Fibroblast of the aortic adventitia (primary cell): ENCODE data around the gene ALCAM. TPM values are rescaled to one million over a fixed set of nuclear protein-coding genes. Genes with fewer than 3 reads are reported as not detected.
"Not testable (repeated sequence)": the region's sequence is repeated elsewhere in the genome, so short reads cannot be mapped to it uniquely, and the experiment has no call there.

ENCODE experiments used
- DNase-seq: peaks from one replicate; pipeline ENCODE4 v3.0.0-alpha.2; 2010; ENCODE audit warnings: low read depth
- H3K4me3 ChIP-seq: 2 replicates; pipeline ENCODE4 v1.5.1; 2011; ENCODE audit warnings: low read depth, mild to moderate bottlenecking, control low read depth, low read length, moderate library complexity
- CTCF ChIP-seq: IDR thresholded peaks from 2 replicates; pipeline ENCODE4 v1.5.1; 2011; ENCODE audit warnings: mild to moderate bottlenecking, low read length, control low read depth, inconsistent platforms; ENCODE audit not compliant: insufficient read depth
- total RNA-seq: library from RNA; depleted of rRNA; stranded (reverse); fragments of >200 nt; gene quantifications from 2 replicates; pipeline ENCODE4 v1.2.3, GENCODE V29; 2012; ENCODE audit warnings: low replicate concordance

Gene ALCAM
- total RNA-seq, 1 donor = 203 TPM

- DNase-seq = peak; percentile 96
- no peak for TF ChIP-seq CTCF
- no peak overlapping the region for H3K4me3 ChIP-seq
These were observed 231.5 kb downstream of the ALCAM start for GRCh38 chr3:105598042-105598796.

- no peak overlapping the region for H3K4me3 ChIP-seq
- TF ChIP-seq CTCF = no peak
These were observed 232.6 kb downstream of the ALCAM start for GRCh38 chr3:105599350-105599749.

GRCh38 chr3:105601756-105602155 lies 235.0 kb downstream of the ALCAM start:
- not testable (repeated sequence) for H3K4me3 ChIP-seq, DNase-seq

More at GRCh38 chr3:105599350-105599749, 232.6 kb downstream of the ALCAM start:
- no peak for DNase-seq

GRCh38 chr3:105602286-105602685 lies 235.6 kb downstream of the ALCAM start:
- H3K4me3 ChIP-seq, DNase-seq: not testable (repeated sequence)

- H3K4me3 ChIP-seq = not testable (repeated sequence)
These were observed 236.8 kb downstream of the ALCAM start for GRCh38 chr3:105603516-105603915.

GRCh38 chr3:105606016-105606415 lies 239.3 kb downstream of the ALCAM start:
- H3K4me3 ChIP-seq = no peak overlapping the region
- no peak for TF ChIP-seq CTCF
- DNase-seq = peak; percentile 56

More at GRCh38 chr3:105603516-105603915, 236.8 kb downstream of the ALCAM start:
- not testable (repeated sequence) for DNase-seq

- no peak for DNase-seq
- no peak overlapping the region for H3K4me3 ChIP-seq
- TF ChIP-seq CTCF = no peak
These were observed 241.9 kb downstream of the ALCAM start for GRCh38 chr3:105608623-105609022.

GRCh38 chr3:105610473-105610872 lies 243.8 kb downstream of the ALCAM start:
- no peak overlapping the region for H3K4me3 ChIP-seq
- DNase-seq = no peak
- TF ChIP-seq CTCF = no peak
